Measurements from ENCODE around the gene CCDC86. TPM values are rescaled to one million over a fixed set of nuclear protein-coding genes. Genes with fewer than 3 reads are reported as not detected.

The CCDC86 gene
- polyA plus RNA-seq, 1 of the 3 experiments (the other 2 are of a cell fraction): 34.7 TPM

- Histone ChIP-seq H3K4me3 (ENCODE audit: low read depth in 2 of 2, low read length in 1 of 2) (no peak overlapping the region), H3K79me2 (ENCODE audit: insufficient read depth) (no peaks in the 10 kb centered on the region), H3K9me2 (no peaks in the 10 kb centered on the region), H4K20me1 (ENCODE audit: insufficient read depth) (no peaks in the 10 kb centered on the region), H3K9ac (no peak overlapping the region), H3K9me3 (no peaks in the 10 kb centered on the region), H3F3A (replicated peaks; ENCODE audit: insufficient read depth) (no peaks in the 10 kb centered on the region), H3K36me3 (replicated peaks in 1 of 2; ENCODE audit: control insufficient read depth in 1 of 2, insufficient read depth in 2 of 2, low read length in 1 of 2) (peaks cover 0 to 20% of the 10 kb centered on the region in 2 experiments), H3K27me3 (ENCODE audit: insufficient read depth) (no peaks in the 10 kb centered on the region), H3K4me1 (ENCODE audit: control insufficient read depth in 1 of 2, insufficient read depth in 2 of 2, low read depth in 1 of 2, low read length in 1 of 2) (no peaks in the 10 kb centered on the region), H2AFZ (ENCODE audit: low read depth) (no peak overlapping the region), H3K27ac (ENCODE audit: low read depth in 2 of 2, low read length in 1 of 2) (no peak overlapping the region), H3K4me2 (no peak overlapping the region)
- 94% methylated on average over 8 of the region's 8 CpGs for WGBS (ENCODE audit: low lambda C conversion rate)
- ChIA-PET POLR2A (no interaction called here), CTCF (interaction anchor here (1.8 kb wide), 1 partner anchor 49 kb away, joined by 15 read pairs; no protein-coding TSS in a partner anchor)
- DNase-seq: no peak
- no peak for TF ChIP-seq FOXJ3 (CRISPR knock-in tag; IDR thresholded peaks at IDR 0.05)
- no peak for TF ChIP-seq EZH2phosphoT487 (IDR thresholded peaks at IDR 0.05; ENCODE audit: borderline replicate concordance, low read depth)
- TF ChIP-seq IRF3 (IDR thresholded peaks at IDR 0.05; ENCODE audit: low read depth, low read length): no peak
- TF ChIP-seq SIN3A (IDR thresholded peaks at IDR 0.05; ENCODE audit: borderline replicate concordance, low read depth, low read length): no peak
- TF ChIP-seq USF2 (IDR thresholded peaks at IDR 0.05; ENCODE audit: borderline replicate concordance, low read depth, low read length): no peak
- no peak for TF ChIP-seq NRF1 (IDR thresholded peaks at IDR 0.05; ENCODE audit: low read depth, low read length)
- no peak for TF ChIP-seq RFX5 (IDR thresholded peaks at IDR 0.05; ENCODE audit: low read length)
- TF ChIP-seq YY1 (IDR thresholded peaks at IDR 0.05; ENCODE audit: low read depth): no peak
- TF ChIP-seq POLR2AphosphoS5 (IDR thresholded peaks at IDR 0.05; ENCODE audit: low read depth, low read length): no peak
- no peak for TF ChIP-seq FOXM1 (IDR thresholded peaks at IDR 0.05; ENCODE audit: low read depth)
These were observed 38.9 kb downstream of the CCDC86 start for GRCh38 chr11:60880643-60881282.

- Histone ChIP-seq H2AFZ (ENCODE audit: low read depth) (no peak overlapping the region), H3K27me3 (ENCODE audit: insufficient read depth) (no peaks in the 10 kb centered on the region), H3K9me2 (no peaks in the 10 kb centered on the region), H3K4me2 (no peak overlapping the region), H3K36me3 (replicated peaks in 1 of 2; ENCODE audit: control insufficient read depth in 1 of 2, insufficient read depth in 2 of 2, low read length in 1 of 2) (peaks cover 0 to 11% of the 10 kb centered on the region in 2 experiments), H3K9me3 (no peaks in the 10 kb centered on the region), H3K79me2 (ENCODE audit: insufficient read depth) (no peaks in the 10 kb centered on the region), H3K27ac (ENCODE audit: low read depth in 2 of 2, low read length in 1 of 2) (no peak overlapping the region), H3K4me3 (ENCODE audit: low read depth in 2 of 2, low read length in 1 of 2) (no peak overlapping the region; a peak in 1 of 4 replicates), H3K4me1 (ENCODE audit: control insufficient read depth in 1 of 2, insufficient read depth in 2 of 2, low read depth in 1 of 2, low read length in 1 of 2) (peaks cover 0 to 11% of the 10 kb centered on the region in 2 experiments; a peak in 1 of 4 replicates), H3K9ac (no peak overlapping the region), H3F3A (replicated peaks; ENCODE audit: insufficient read depth) (peaks cover 3% of the 10 kb centered on the region), H4K20me1 (ENCODE audit: insufficient read depth) (no peaks in the 10 kb centered on the region)
- TF ChIP-seq NRF1 (IDR thresholded peaks at IDR 0.05; ENCODE audit: low read depth, low read length) (no peak), SMC3 (IDR thresholded peaks at IDR 0.05; ENCODE audit: low read depth, low read length) (peak; percentile 83), CHD2 (IDR thresholded peaks at IDR 0.05; ENCODE audit: low read length, partially characterized antibody) (peak; percentile 17), CTCF (IDR thresholded peaks at IDR 0.05) (peak; percentile 67), GABPA (IDR thresholded peaks at IDR 0.05; ENCODE audit: low read depth) (no peak), RFX5 (IDR thresholded peaks at IDR 0.05; ENCODE audit: low read length) (no peak), RAD21 (IDR thresholded peaks at IDR 0.05; ENCODE audit: low read length) (peak; percentile 82)
- DNase-seq: peak; percentile 63
- WGBS (ENCODE audit: low lambda C conversion rate): 73% methylated on average over 5 of the region's 5 CpGs
- ChIA-PET POLR2A (interaction anchor here (1.7 kb wide), 1 partner anchor 56 kb away, joined by 9 read pairs; no protein-coding TSS in a partner anchor), CTCF (interaction anchor here (0.6 to 21.9 kb wide), 29 partner anchors 10 to 408 kb away, joined by 3 to 550 read pairs (median 5); partner anchors contain the start of genes CCDC86, PRPF19 and VWCE)
These were observed 45.6 kb downstream of the CCDC86 start for GRCh38 chr11:60887556-60887955.

Data from SK-N-SH (cell line).